ENCODE measurements around the gene NFYB. TPM values are rescaled to one million over a fixed set of nuclear protein-coding genes. Genes with fewer than 3 reads are reported as not detected.

NFYB gene
- total RNA-seq, 1 donor from 2014 or later: 40.2 TPM

- H3K27me3 Mint-ChIP-seq (ENCODE audit: low read depth): no peaks in the 10 kb centered on the region
- DNase-seq (ENCODE audit: low spot score in 2 of 2, unreplicated experiment in 2 of 2): no peak
- H3K27ac Mint-ChIP-seq: no peak overlapping the region
- no peaks in the 10 kb centered on the region for H3K9me3 Mint-ChIP-seq
- no peak overlapping the region for H3K4me3 Mint-ChIP-seq
- TF ChIP-seq CTCF (IDR thresholded peaks at IDR 0.05; ENCODE audit: unreplicated experiment): no peak
- H3K36me3 Mint-ChIP-seq: peaks cover 22% of the 10 kb centered on the region
- H3K4me1 Mint-ChIP-seq: no peaks in the 10 kb centered on the region
Measured at GRCh38 chr12:104079024-104079423, 59.0 kb downstream of the NFYB start.

- H3K27ac Mint-ChIP-seq: no peak overlapping the region
- no peak overlapping the region for H3K4me3 Mint-ChIP-seq
- TF ChIP-seq CTCF (IDR thresholded peaks at IDR 0.05; ENCODE audit: unreplicated experiment): no peak
- no peak for DNase-seq (ENCODE audit: low spot score in 2 of 2, unreplicated experiment in 2 of 2)
- no peaks in the 10 kb centered on the region for H3K4me1 Mint-ChIP-seq
- no peaks in the 10 kb centered on the region for H3K27me3 Mint-ChIP-seq (ENCODE audit: low read depth)
- H3K36me3 Mint-ChIP-seq: peaks cover 26% of the 10 kb centered on the region
- no peaks in the 10 kb centered on the region for H3K9me3 Mint-ChIP-seq
Measured at GRCh38 chr12:104073699-104074098, 64.3 kb downstream of the NFYB start.

- DNase-seq (ENCODE audit: low spot score in 2 of 2, unreplicated experiment in 2 of 2): no peak
- Mint-ChIP-seq H3K36me3 (peaks cover 27% of the 10 kb centered on the region), H3K27me3 (ENCODE audit: low read depth) (no peaks in the 10 kb centered on the region), H3K27ac (no peak overlapping the region), H3K4me1 (no peaks in the 10 kb centered on the region), H3K9me3 (no peaks in the 10 kb centered on the region), H3K4me3 (no peak overlapping the region)
- no peak for TF ChIP-seq CTCF (IDR thresholded peaks at IDR 0.05; ENCODE audit: unreplicated experiment)
Measured at GRCh38 chr12:104072099-104072498, 65.9 kb downstream of the NFYB start.

Other genes starting within 250 kb of the NFYB start
- 765 to 795 TPM (median 788 TPM) in 3 replicates for gene HSP90B1, start 207.8 kb downstream of the NFYB start, total RNA-seq
- 46.2 to 48.5 TPM (median 48.2 TPM) in 3 replicates for gene TDG, start 172.3 kb downstream of the NFYB start, total RNA-seq
- 10.1 to 13.1 TPM (median 11.1 TPM) in 3 replicates for gene GLT8D2, start 88.0 kb downstream of the NFYB start, total RNA-seq
- 11.4 to 14.8 TPM (median 13.8 TPM) in 3 replicates for gene HCFC2, start 73.7 kb downstream of the NFYB start, total RNA-seq
- gene TXNRD1, start 77.6 kb upstream of the NFYB start, total RNA-seq: 74.7 to 84.6 TPM (median 76.1 TPM) in 3 replicates
- gene EID3, start 165.5 kb upstream of the NFYB start, total RNA-seq: 4.5 to 5.7 TPM (median 5.6 TPM) in 3 replicates

Data from mesothelial cell of epicardium (in vitro differentiated cells).